Activated CD4-positive, alpha-beta T cell treated with anti-CD3 and anti-CD28 coated beads for 4 hours (primary cell): ENCODE measurements around the gene PPP1R13L.
"Not testable (repeated sequence)": the region's sequence is repeated elsewhere in the genome, so short reads cannot be mapped to it uniquely, and the experiment has no call there.

Experiments
- DNase-seq, 2 donors: peaks; one replicate each; pipeline ENCODE4 v3.0.0-alpha.2; 2020

Gene PPP1R13L, protein sequence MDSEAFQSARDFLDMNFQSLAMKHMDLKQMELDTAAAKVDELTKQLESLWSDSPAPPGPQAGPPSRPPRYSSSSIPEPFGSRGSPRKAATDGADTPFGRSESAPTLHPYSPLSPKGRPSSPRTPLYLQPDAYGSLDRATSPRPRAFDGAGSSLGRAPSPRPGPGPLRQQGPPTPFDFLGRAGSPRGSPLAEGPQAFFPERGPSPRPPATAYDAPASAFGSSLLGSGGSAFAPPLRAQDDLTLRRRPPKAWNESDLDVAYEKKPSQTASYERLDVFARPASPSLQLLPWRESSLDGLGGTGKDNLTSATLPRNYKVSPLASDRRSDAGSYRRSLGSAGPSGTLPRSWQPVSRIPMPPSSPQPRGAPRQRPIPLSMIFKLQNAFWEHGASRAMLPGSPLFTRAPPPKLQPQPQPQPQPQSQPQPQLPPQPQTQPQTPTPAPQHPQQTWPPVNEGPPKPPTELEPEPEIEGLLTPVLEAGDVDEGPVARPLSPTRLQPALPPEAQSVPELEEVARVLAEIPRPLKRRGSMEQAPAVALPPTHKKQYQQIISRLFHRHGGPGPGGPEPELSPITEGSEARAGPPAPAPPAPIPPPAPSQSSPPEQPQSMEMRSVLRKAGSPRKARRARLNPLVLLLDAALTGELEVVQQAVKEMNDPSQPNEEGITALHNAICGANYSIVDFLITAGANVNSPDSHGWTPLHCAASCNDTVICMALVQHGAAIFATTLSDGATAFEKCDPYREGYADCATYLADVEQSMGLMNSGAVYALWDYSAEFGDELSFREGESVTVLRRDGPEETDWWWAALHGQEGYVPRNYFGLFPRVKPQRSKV

DNA sequence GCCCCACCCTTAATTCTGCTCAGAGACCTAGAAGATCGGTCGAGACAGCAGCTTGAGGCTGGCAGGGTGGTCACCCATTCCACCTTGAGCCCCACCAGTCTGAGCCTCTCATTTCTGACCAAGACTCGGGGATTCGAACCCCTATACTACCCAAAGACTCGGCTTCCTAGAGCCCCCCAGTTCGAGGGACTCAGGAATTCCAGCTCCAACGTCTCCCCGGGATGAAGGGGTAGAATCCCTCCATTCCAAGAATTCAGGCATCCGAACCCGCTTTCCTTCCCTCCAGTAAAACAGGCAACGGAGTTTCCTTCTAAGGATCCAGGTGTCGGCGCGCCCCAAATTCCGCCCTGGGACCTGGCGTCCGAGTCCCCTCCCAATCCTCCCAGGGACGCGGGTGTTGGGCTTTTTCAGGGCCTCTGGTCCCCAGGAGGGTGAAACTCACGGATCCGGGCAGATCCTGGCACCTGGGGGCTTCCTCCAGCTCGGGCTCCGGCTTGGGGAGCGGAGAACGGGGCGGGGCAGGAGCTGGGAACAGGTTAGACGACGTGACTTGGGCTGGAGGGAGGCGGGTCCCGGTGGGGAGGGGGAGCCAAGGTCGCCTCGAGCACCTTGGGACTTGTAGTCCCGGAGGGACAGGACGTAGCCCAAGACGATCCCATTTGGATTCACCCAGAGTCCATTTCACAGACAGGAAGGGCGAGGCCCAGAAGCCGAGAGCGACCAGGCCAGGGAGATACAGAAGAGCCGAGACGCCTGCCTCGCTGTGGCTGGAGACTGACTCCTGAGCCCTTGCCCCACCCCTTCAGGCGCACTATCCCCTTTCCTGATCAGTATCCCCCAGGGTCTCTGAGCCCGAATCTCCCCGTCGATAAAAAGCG lies at the start of gene PPP1R13L:
Gene PPP1R13L (minus strand): TSS at position 513 of the 878 bp plus-strand sequence. CDS start 6,751 bp downstream, outside the sequence.
- DNase-seq, result peak; percentile 39 to 49

DNA sequence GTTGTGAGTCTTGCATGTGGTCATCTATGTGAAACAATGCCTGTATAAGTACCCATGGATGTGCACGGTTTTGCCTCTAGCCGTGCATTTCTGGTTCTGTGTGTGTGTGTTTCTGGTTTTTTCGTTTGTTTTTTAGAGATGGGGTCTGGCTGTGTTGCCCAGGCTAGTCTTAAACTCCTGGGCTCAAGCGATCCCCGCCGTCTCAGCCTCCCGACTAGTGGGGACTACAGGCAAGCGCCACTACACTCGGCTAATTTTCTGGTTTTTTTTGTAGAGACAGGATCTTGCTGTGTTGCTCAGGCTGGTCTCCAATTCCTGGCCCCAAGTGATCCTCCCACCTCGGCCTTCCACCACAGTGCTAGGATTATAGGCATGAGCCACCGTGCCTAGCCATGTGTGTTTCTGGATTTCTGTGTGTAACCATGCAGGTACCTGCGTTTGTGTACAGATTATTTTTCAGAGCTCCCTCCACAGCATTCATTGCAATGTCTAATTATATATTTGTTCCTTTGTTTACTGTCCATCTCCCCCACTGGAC lies 47.0 kb upstream of the PPP1R13L start:
- DNase-seq, result no peak

DNA sequence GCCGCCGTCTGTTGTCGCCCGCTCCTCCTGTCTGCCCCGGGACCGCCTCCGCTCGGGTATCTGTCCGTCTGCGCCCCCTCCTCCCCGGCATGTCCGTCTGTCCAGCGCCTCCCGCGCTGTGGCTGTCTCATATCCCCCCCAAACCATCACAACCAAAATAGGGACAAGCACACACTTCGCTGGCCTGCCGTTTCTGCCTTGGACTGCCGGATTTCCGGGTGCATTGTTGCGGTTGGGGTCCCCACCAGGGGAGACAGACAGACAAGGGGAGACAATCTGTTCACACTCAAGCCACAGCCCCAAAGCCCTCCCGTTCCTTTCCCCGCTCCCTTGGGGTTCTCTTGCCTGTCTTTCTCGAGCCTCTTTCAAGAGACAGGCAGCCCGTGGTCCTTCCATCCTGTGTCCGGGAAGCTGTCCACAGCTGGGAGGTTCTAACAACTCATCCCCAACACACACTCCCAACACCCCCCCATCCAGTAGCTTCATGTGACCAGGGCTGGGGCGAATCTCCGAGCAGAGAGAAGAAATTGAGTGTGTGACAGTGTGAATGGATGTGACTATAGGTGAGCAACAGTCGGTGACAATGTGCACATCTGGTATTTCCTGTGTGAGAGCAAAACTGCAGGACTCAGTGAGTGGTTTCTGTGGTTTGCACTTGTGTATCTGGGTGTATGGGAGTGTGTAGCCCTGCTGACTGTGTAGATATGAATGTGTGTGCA lies 46.4 kb upstream of the PPP1R13L start:
- peak; percentile 24 to 33 for DNase-seq

DNA sequence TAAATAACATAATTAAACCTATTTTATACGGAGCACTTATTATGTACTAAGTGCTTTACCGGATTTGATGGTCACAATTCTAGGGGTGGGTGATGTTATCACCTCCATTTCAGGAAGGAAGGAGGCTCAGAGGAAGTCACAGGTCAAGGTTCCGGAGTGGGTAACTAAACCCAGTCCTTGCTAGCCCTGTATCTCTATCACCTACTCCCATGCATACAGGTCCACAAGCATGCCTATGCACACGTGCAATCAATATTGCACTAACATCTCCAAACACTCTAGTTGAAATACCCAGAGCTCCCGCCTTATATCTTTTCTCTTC lies 45.1 kb upstream of the PPP1R13L start:
- no peak for DNase-seq

DNA sequence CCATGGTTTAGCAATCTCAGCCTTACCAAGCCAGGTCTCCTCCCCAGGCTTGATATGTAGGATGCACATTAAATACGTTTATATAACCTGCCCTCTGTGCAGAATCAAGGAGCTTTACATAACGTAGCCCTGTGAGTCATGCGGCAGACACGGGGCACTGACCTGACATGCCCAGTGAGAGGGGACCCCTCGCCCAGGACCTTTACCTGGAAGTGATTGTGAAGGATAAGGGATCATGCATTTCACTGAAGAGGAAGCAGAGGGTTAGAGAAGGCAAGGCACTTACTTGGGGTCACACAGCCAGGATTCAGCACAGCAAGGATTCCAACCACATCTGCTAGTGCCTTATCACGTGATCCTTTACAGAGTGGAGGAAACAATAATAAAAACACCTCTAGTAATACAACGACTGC lies 44.0 kb upstream of the PPP1R13L start:
- DNase-seq, result no peak

DNA sequence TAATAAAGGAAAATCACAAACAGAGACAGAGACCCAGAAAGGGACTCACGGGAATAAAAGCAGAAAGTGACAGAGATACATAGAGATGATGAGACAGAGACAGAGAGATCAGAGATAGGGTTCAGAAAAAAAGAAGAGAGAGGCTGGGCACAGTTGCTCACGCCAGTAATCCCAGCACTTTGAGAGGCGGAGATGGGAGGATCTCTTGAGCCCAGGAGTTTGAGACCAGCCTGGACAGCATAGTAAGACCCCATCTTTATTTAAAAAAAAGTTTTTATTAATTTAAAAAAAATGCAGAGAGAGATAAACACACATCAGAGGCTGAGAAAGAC lies 43.5 kb upstream of the PPP1R13L start:
- no peak for DNase-seq

DNA sequence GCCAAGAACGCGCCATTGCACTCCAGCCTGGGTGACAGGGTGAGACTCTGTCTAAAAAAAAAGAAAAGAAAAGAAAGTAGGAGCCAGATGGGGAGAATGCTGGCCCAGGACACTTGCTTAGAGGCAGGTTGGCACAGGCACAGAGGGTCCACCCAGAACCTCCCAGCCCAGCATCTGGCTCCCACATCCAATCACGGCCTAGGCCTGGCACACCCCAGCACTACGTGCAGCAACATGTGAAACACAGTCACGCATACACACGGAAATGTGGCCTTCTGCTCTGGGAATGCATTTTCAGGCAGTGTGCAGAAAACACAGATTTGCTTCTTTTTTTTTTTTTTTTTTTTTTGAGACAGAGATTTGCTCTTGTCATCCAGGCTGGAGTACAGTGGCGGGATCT lies 42.1 kb upstream of the PPP1R13L start:
- DNase-seq, result no peak

DNA sequence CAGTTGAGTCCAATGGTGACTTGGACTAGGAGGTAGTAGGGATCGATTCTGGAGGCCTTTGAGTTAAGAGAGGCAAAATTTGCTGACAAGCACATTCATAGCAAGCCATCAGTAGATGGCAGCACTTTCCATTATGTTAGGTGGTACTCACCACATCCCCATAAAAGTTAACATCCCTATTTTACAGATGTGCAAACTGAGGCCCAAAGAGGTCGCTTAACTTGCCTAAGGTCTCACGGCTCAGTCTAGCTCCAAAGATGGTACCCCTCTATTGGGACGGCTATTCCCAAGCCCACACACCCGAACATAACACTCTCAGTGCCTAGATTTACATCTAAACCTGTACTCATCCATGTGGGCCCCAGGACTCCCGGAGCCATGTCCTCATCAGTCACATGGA lies 41.4 kb upstream of the PPP1R13L start:
- DNase-seq, result no peak

DNA sequence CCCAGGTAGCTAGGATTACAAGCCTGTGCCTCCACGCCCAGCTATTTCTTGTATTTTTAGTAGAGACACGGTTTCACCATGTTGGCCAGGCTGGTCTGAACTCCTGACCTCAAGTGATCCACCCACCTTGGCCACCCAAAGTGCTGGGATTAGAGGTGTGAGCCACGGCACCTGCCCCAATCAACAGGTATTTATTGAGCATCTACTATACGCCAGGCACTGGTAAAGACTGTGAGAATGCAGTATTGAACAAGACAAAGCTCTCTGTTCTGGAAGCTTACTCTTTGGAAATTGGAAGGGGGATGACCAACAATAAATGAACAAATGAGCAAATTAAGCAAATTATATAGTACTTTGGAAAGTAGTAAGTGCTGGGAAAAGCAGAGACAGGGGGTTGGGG lies 40.3 kb upstream of the PPP1R13L start:
- DNase-seq, result no peak

DNA sequence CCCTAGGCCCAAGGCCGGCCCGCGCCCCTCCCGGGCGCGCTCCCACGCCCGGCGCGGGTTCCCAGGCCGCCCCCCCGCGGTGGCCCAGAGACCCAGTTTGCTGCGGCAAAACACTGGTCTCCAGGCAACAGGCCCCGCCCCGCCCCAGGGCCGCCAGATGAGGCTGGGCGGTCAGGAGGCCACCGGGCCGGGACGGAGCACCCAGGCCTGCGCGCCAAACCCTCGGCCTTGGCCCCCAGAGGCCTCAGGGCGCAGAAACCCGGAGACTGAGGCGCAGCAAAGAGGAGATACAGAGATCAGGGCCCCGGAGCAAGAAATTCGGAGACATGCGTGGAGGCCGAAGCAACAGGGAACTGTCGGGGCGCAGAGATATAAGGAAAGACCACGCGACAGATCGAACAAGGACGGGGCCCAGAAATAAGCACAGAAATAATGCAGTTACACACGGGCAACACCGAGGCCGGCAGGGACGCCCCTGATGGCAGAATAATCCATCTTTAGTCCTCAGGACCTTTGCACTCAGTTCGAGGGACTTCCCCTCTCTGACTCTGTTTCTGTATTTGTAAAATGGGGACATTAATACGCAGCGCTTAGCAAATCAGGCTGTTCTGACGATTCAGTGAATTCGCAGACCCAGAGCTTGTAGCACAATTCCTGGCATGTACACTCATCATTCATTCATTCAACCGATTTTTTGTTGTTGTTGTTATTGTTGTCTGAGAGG lies 39.6 kb upstream of the PPP1R13L start:
- DNase-seq, result peak; percentile 65 to 73

DNA sequence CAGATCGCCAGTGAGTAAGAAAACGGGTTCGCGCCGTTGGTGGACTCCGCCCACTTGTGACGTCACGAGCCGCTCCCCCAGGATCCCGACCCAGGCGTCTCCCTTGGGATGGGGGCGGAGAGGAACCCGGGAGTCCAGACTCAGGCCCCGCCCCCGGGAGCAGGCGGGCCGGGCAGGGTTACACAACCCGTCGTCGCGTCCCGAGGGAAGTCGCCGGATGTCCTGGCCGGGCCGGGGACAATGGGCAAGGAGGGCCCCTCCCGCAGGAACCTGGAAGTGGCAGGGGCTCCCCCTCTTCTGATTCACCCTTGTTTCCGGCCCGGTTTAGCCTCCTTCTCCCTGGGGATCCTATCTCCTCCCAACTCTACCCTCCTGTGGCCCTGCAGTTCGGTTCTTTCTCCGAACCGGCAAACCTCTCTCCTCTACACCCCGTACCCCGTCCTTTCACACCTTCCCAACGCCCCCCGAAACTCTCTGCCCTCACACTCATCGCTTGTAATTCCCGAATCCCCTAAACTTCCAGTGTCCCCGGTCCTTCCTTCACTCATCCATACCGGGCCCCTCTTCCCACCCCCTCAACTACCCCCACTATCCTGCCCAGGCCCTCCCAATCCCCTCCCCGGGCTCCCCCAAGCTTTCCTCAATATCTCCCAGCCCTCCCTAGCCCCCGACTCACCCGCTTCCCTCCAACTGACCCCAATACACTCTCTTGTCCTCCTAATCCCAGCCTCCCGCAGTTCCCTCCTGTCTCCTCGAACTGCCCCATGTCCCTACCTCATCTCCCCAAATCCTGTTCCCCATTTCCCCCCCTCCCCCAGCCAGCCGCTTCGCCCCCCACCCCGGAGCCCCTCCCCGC lies 38.8 kb upstream of the PPP1R13L start:
- DNase-seq, result peak; percentile 32 to 51

DNA sequence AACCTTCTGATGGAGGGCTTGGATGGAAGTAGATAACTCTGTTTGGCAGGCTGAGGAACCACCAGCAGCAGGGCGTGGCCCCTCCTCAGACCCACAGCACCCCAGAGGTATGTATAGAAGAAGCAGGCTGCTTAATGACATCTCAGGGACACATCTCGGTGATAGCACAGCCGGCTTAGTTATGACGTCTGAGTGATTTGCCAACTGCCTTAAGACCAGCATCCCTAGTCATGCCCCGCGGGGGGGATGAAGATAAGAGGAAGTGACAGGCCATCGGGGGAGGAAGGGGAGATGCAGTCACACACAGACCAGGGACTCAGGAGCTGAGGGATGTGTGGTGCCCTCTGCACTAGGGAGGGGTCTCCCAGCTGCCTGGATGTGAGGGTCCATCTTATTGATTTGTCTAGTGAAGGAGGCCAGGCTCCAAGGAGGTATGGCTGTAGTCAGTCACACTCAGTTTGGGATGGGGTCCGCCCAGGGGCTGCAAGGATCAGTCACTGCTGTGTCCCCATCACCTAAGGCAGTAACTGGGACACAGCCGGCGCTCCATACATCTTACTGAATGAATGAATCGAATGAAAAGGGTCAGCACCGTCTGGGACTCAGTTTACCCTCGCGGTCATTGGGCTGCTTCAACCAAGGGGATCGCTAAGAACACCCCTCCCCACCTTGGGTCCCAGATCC lies 38.1 kb upstream of the PPP1R13L start:
- DNase-seq, result peak in 1 of 2 donors; percentile 33

DNA sequence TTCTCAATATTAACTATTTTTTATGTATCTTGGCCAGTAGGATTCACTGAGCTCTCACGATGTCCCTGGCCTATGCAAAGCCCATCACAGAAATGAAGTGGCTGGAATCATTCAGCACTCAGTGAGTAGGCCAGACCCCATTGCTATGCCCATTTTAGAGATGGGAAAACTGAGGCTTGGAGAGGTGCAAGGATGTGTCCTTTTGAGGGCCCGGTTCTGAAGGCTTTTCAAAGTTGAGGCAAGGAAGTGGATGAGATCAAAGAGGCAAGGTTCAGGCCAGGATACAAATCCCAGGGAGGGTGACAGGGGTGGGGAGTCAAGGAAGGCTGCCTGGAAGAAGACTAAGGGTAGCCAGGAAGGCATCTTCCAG lies 37.5 kb upstream of the PPP1R13L start:
- no peak for DNase-seq

DNA sequence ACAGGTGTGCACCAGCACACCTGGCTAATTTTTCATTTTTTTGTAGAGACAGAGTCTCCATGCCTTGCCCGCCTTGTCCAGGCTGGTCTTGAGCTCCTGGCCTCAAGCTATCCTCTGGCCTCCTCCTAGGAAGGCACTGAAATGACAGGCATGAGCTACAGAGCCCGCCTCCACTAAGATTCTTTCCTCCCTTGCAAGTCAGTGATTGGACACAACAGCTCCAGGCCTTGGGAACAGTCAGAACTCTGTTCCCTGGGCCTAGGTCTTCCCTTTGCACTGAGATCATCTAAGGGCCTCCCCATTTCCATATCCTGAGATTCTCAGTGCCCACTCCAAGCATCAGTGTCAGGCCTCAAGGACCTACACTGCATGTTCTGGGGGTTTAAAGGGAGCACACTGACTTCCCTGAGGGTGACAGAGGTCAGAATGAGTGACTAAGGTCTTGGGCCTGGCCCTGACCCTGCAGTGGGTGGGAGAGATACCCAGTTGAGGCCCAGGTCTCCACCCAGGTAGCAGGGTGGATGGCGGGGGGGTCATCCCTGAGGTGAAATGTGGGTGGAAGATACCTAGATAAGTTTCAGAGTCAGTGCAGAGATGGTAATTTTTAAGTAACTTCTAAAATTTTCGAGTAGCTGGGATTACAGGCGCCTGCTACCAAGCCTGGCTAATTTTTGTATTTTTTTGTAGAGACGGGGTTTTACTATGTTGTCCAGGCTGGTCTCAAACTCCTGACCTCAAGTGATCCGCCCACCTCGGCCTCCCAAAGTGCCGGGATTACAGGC lies 36.2 kb upstream of the PPP1R13L start:
- no peak for DNase-seq

DNA sequence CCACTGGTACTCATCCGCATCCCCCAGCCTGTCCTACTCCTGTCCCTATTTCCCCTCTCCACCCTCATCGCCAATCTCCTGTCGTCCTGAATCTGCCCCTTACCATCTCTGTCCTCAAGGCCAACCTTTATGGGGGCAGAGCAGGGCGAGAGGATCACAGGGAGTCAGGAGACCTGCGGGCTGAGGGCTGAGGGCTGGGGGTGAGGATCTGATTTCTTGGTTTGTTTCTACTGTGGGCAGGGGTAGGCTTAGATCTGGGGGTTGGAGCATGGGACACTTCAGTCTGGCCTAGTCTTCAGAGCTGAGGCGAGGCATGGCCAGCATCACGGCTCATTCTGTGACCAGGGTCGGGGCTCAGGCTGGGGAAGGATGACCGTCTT lies 35.4 kb upstream of the PPP1R13L start:
- no peak for DNase-seq

DNA sequence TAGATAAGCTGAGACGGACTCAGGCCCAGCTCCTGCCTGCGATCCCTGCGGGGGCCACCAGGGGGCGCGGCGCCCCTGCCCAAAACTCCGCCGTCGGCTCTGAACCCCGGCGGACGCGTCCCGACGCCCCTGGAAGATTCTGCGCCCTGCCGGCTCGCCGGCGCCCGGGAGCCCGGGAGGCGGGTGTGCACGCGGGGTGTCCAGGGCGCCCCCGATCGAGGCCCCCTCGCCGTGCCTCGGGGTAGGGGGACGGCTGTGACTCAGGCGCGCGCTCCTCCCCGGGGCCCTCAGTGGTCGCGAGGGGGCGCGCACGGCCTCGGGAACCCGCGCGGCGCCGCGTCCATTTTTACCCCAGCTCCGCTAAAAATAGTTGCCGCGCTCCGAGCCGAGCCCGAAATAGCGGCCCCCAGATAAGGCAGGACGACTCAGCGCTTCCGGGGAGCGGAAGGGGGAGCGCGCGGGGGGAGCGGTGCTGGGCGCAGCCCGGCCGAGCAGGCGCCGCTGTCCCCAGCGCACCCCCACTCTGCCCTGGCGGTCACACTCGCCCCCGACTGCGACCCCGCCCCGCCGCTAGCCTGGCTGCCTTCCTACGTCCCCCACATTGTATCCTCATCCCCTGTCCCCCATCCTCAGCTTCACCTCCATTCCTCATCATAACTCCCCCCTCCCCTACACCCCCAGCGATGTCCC lies 34.8 kb upstream of the PPP1R13L start:
- peak; percentile 80 to 85 for DNase-seq

DNA sequence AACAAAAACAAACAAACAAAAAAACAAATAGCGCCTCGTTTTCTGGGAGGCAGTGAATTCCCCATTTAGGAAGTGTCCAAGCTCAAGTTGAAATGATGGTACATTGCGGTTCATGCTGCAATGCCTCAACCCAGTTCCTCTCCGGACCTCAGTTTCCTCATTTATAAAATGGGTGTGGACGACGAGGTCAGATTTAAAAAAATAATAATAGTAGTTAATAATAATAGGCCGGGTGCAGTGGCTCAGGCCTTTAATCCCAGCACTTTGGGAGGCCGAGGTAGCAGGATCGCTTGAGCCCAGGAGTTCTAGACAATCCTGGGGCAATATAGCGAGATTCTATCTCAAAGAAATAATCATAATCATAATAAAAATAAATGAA lies 34.3 kb upstream of the PPP1R13L start:
- no peak for DNase-seq

DNA sequence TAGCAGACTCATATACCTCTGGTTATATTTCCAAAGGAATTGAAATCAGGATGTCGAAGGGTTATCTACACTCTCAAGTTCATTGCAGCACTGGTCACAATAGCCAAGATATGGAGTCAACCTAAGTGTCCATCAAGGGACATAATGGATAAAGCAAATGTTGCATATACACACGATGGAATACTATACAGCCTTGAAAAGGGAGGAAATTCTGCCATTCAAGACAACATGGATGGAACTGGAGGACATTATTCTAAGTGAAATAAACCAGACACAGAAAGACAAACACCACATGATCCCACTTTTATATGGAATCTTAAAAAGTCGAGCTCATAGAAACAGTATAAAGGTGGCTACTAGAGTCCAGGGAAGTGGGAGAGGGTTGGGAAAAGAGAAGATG lies 32.5 kb upstream of the PPP1R13L start:
- no peak for DNase-seq

DNA sequence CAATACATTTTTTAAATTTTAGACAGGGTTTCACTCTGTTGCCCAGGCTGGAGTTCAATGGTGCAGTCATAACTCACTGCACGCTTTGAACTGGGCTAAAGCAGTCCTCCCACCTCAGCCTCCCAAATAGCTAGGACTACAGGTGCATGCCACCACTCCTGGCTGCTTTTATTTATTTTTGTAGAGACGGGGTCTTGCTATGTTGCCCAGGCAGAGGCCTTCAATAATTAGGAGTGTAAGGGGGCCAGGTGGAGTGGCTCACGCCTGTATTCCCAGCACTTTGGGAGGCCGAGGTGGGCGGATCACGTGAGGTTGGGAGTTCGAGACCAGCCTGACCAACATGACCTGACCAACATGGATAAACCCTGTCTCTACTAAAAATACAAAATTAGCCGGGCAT lies 27.7 kb upstream of the PPP1R13L start:
- not testable (repeated sequence) for DNase-seq
